Spinal cord (tissue), 10 donors: ENCODE data around the gene GAGE13. TPM values are rescaled to one million over a fixed set of nuclear protein-coding genes. Genes with fewer than 3 reads are reported as not detected.
"Not testable (repeated sequence)": the region's sequence is repeated elsewhere in the genome, so short reads cannot be mapped to it uniquely, and the experiment has no call there.

ENCODE experiments used
- DNase-seq, 6 donors: peaks; one replicate each; pipeline versions ENCODE4 v3.0.0 to v3.0.0-alpha.2; 2013 to 2015; ENCODE audit warnings: low spot score in 6 of 6, low read depth in 4 of 6
- H3K27ac ChIP-seq: one replicate; pipeline ENCODE4 v1.5.1; 2013; ENCODE audit warnings: low read depth, low read length, control low read depth
- H3K27me3 ChIP-seq: one replicate; pipeline ENCODE4 v1.6.1; 2013; ENCODE audit warnings: low read length; ENCODE audit not compliant: control insufficient read depth, insufficient read depth
- H3K36me3 ChIP-seq: one replicate; pipeline ENCODE4 v1.6.1; 2013; ENCODE audit warnings: low read length; ENCODE audit not compliant: control insufficient read depth, insufficient read depth
- H3K4me1 ChIP-seq: one replicate; pipeline ENCODE4 v1.6.1; 2013; ENCODE audit warnings: low read length; ENCODE audit not compliant: control insufficient read depth, insufficient read depth
- H3K4me3 ChIP-seq: one replicate; pipeline ENCODE4 v1.5.1; 2013; ENCODE audit warnings: low read depth, low read length, control low read depth
- H3K9me3 ChIP-seq: one replicate; pipeline ENCODE4 v1.6.1; 2013; ENCODE audit warnings: low read length; ENCODE audit not compliant: control insufficient read depth, insufficient read depth
- WGBS: methylation state at CpG from one replicate; pipeline ENCODE4 v1.1.5; 2013; ENCODE audit warnings: missing lambda C conversion rate; ENCODE audit not compliant: insufficient coverage; 5-methylcytosine and 5-hydroxymethylcytosine counted together
- polyA plus RNA-seq, 2 donors: library from polyadenylated mRNA; unstranded; fragments of 120-200 nt; gene quantifications; one replicate each; pipeline ENCODE4 v1.2.1, GENCODE V29; 2013; ENCODE audit not compliant: insufficient read length in 2 of 2
- total RNA-seq, 2 donors: library from RNA; depleted of rRNA in 1 of 2; stranded (reverse); fragments of 120-200 nt in 1 of 2; fragments of >200 nt in 1 of 2; gene quantifications; one replicate each; pipeline versions ENCODE4 v1.2.3 to v1.2.4, GENCODE V29; 2013 to 2014
- donor health status: healthy.

The GAGE13 gene
- total and polyA plus RNA-seq, 4 donors = not detected

- H3K9me3 ChIP-seq, H3K27ac ChIP-seq, DNase-seq, H3K4me3 ChIP-seq, H3K36me3 ChIP-seq, H3K4me1 ChIP-seq, H3K27me3 ChIP-seq: not testable (repeated sequence)
- no CpG with 5 or more reads among the region's 27 CpGs for WGBS
Observed at GRCh38 chrX:49322266-49322665, 9.1 kb upstream of the GAGE13 start.

GRCh38 chrX:49323735-49324134 is 7.6 kb upstream of the GAGE13 start:
- not testable (repeated sequence) for H3K36me3 ChIP-seq, H3K27me3 ChIP-seq, H3K4me3 ChIP-seq, H3K4me1 ChIP-seq, H3K27ac ChIP-seq, H3K9me3 ChIP-seq, DNase-seq
- no CpG with 5 or more reads among the region's 7 CpGs for WGBS

GRCh38 chrX:49330421-49330820 is 961 bp upstream of the GAGE13 start:
- not testable (repeated sequence) for H3K4me1 ChIP-seq, DNase-seq, H3K4me3 ChIP-seq, H3K27ac ChIP-seq, H3K9me3 ChIP-seq, H3K27me3 ChIP-seq, H3K36me3 ChIP-seq
- no CpG with 5 or more reads among the region's 11 CpGs for WGBS

GRCh38 chrX:49331841-49332240 is 459 bp downstream of the GAGE13 start:
- not testable (repeated sequence) for H3K9me3 ChIP-seq, H3K4me1 ChIP-seq, H3K27ac ChIP-seq, H3K27me3 ChIP-seq, H3K4me3 ChIP-seq, H3K36me3 ChIP-seq, DNase-seq
- no CpG with 5 or more reads among the region's 26 CpGs for WGBS

GRCh38 chrX:49341449-49341848 is 10.1 kb downstream of the GAGE13 start:
- H3K27ac ChIP-seq, H3K36me3 ChIP-seq, H3K9me3 ChIP-seq, H3K4me3 ChIP-seq, DNase-seq, H3K4me1 ChIP-seq, H3K27me3 ChIP-seq: not testable (repeated sequence)
- WGBS = 68% methylated on average over 5 of the region's 24 CpGs

GRCh38 chrX:49344496-49345175 is 13.3 kb downstream of the GAGE13 start:
- not testable (repeated sequence) for H3K4me3 ChIP-seq, H3K27ac ChIP-seq, H3K9me3 ChIP-seq, H3K4me1 ChIP-seq, DNase-seq, H3K36me3 ChIP-seq, H3K27me3 ChIP-seq
- WGBS = no CpG with 5 or more reads among the region's 15 CpGs

- not testable (repeated sequence) for H3K27me3 ChIP-seq, DNase-seq, H3K27ac ChIP-seq, H3K4me3 ChIP-seq, H3K9me3 ChIP-seq, H3K4me1 ChIP-seq, H3K36me3 ChIP-seq
- WGBS = 73% methylated on average over 2 of the region's 10 CpGs
Observed at GRCh38 chrX:49345402-49345801, 14.0 kb downstream of the GAGE13 start.

- WGBS = 83% methylated on average over 6 of the region's 11 CpGs
- H3K4me3 ChIP-seq, H3K27me3 ChIP-seq, H3K9me3 ChIP-seq, H3K4me1 ChIP-seq, H3K27ac ChIP-seq, H3K36me3 ChIP-seq: not testable (repeated sequence)
- DNase-seq = peak in 1 of 6 donors; percentile 8
Observed at GRCh38 chrX:49346150-49346549, 14.8 kb downstream of the GAGE13 start.

Other genes with a start within 250 kb of the GAGE13 start
- gene GPKOW, start 207.8 kb upstream of the GAGE13 start, total RNA-seq = 10 to 100 TPM; 22.9 to 32.3 TPM
- gene GPKOW, start 207.8 kb upstream of the GAGE13 start, polyA plus RNA-seq = 10 to 100 TPM; 34.2 to 35.6 TPM
- 1 to 10 TPM; 2.0 to 6.2 TPM for gene MAGIX, start 168.8 kb upstream of the GAGE13 start, total RNA-seq
- gene MAGIX, start 168.8 kb upstream of the GAGE13 start, polyA plus RNA-seq = 1 to 10 TPM; 5.5 to 6.0 TPM
- 10 to 100 TPM in 1 of 2 donors, 1 to 10 TPM in 1; 3.6 to 26.1 TPM for gene PLP2, start 159.7 kb upstream of the GAGE13 start, total RNA-seq
- gene PLP2, start 159.7 kb upstream of the GAGE13 start, polyA plus RNA-seq = 10 to 100 TPM; 11.9 to 22.8 TPM
- 1 to 10 TPM; 2.0 to 2.2 TPM for gene PRICKLE3, start 145.2 kb upstream of the GAGE13 start, total RNA-seq
- gene PRICKLE3, start 145.2 kb upstream of the GAGE13 start, polyA plus RNA-seq = 1 to 10 TPM; 1.7 to 3.1 TPM
- 100 to 1,000 TPM in 1 of 2 donors, 10 to 100 TPM in 1; 83.5 to 192 TPM for gene SYP, start 131.4 kb upstream of the GAGE13 start, total RNA-seq
- 100 to 1,000 TPM; 299 to 344 TPM for gene SYP, start 131.4 kb upstream of the GAGE13 start, polyA plus RNA-seq
- gene CACNA1F, start 98.2 kb upstream of the GAGE13 start, total RNA-seq = under 1 TPM; under 0.01 to 0.11 TPM
- under 1 TPM; 0.11 to 0.21 TPM for gene CACNA1F, start 98.2 kb upstream of the GAGE13 start, polyA plus RNA-seq
- 1 to 10 TPM; 7.2 to 8.1 TPM for gene CCDC22, start 96.1 kb upstream of the GAGE13 start, total RNA-seq
- gene CCDC22, start 96.1 kb upstream of the GAGE13 start, polyA plus RNA-seq = 10 to 100 TPM; 20.6 to 21.2 TPM
- gene FOXP3, start 66.9 kb upstream of the GAGE13 start, total RNA-seq = under 1 TPM in 1 of 2 donors, not detected in 1; 0.11 TPM
- gene FOXP3, start 66.9 kb upstream of the GAGE13 start, polyA plus RNA-seq = 1 to 10 TPM; 1.2 to 1.3 TPM
- 10 to 100 TPM; 13.3 to 13.4 TPM for gene PPP1R3F, start 61.8 kb upstream of the GAGE13 start, total RNA-seq
- gene PPP1R3F, start 61.8 kb upstream of the GAGE13 start, polyA plus RNA-seq = 10 to 100 TPM; 24.1 to 25.1 TPM
- not detected for gene GAGE10, start 27.9 kb upstream of the GAGE13 start, total RNA-seq
- gene GAGE10, start 27.9 kb upstream of the GAGE13 start, polyA plus RNA-seq = not detected
- not detected for gene GAGE12J, start 9.5 kb upstream of the GAGE13 start, total RNA-seq
- gene GAGE12J, start 9.5 kb upstream of the GAGE13 start, polyA plus RNA-seq = not detected
- not detected for gene GAGE12C, start 200.6 kb downstream of the GAGE13 start, total RNA-seq
- gene GAGE12C, start 200.6 kb downstream of the GAGE13 start, polyA plus RNA-seq = not detected
- not detected for gene GAGE12D, start 210.2 kb downstream of the GAGE13 start, total RNA-seq
- not detected for gene GAGE12D, start 210.2 kb downstream of the GAGE13 start, polyA plus RNA-seq
- not detected for gene GAGE12E, start 219.7 kb downstream of the GAGE13 start, total RNA-seq
- not detected for gene GAGE12E, start 219.7 kb downstream of the GAGE13 start, polyA plus RNA-seq
- not detected for gene GAGE12F, start 229.3 kb downstream of the GAGE13 start, total RNA-seq
- gene GAGE12F, start 229.3 kb downstream of the GAGE13 start, polyA plus RNA-seq = not detected
- not detected for gene GAGE12G, start 238.8 kb downstream of the GAGE13 start, total RNA-seq
- gene GAGE12G, start 238.8 kb downstream of the GAGE13 start, polyA plus RNA-seq = not detected
- gene GAGE12H, start 248.4 kb downstream of the GAGE13 start, total RNA-seq = not detected
- not detected for gene GAGE12H, start 248.4 kb downstream of the GAGE13 start, polyA plus RNA-seq